HepG2 (cell line): ENCODE data around the gene FBXO24. TPM values are rescaled to one million over a fixed set of nuclear protein-coding genes. Genes with fewer than 3 reads are reported as not detected.
A peak's percentile ranks its signal among the peaks of the same experiment; 100 is the strongest.

ENCODE experiments used
- ATAC-seq: fragments of 200-7000 bp; cut with Tn5 transposase; 3 replicates; pipeline ENCODE4 v1.9.1; 2020; ENCODE audit warnings: mild to moderate bottlenecking, moderate library complexity
- BruUV-seq: library from RNA; stranded (reverse); fragments of 400-500 nt; replicated peaks from 2 replicates; lab custom pipeline; 2021; lab: Mats Ljungman, UMichigan
- CTCF ChIA-PET: fragments of 300-600 bp; formaldehyde crosslinking; extraction: SDS; loops from one replicate; lab custom pipeline; 2021; ENCODE audit warnings: low total read pairs, inconsistent platforms, low intra/inter-chr PET ratio; lab: Yijun Ruan, JAX
- POLR2A ChIA-PET: fragments of 350-600 bp; sonication (Branson Sonifier 250); formaldehyde crosslinking; loops from one replicate; lab custom pipeline; 2020; ENCODE audit warnings: antibody characterized with exemption, inconsistent platforms; lab: Yijun Ruan, JAX
- DNase-seq: peaks from one replicate; pipeline ENCODE4 v3.0.0-alpha.2; 2015; ENCODE audit warnings: low spot score
- FAIRE-seq: peaks from 3 replicates; lab custom pipeline; 2011; peaks lifted over from hg19 to GRCh38; lab: Jason Lieb, UNC
- H2AFZ ChIP-seq: one replicate; pipeline ENCODE4 v1.6.1; 2011; ENCODE audit warnings: low read length, inconsistent platforms
- H3K27ac ChIP-seq: fragments of 300-600 bp; 3 replicates; pipeline ENCODE4 v1.8.0; 2011; ENCODE audit warnings: mixed run types, mild to moderate bottlenecking, mixed read lengths, low read length, inconsistent platforms; ENCODE audit not compliant: insufficient read depth; ENCODE audit errors: extremely low read length
- H3K27me3 ChIP-seq, 2 experiments: fragments of 200-600 bp in 1 of 2; 2 replicates in 1 of 2; 3 replicates in 1 of 2; pipeline versions ENCODE4 v1.6.0 to v1.8.0; 2011; ENCODE audit warnings: low read length in 2 of 2, mild to moderate bottlenecking in 2 of 2, moderate library complexity in 2 of 2, inconsistent platforms in 1 of 2; ENCODE audit not compliant: insufficient read depth in 2 of 2, control insufficient read depth in 1 of 2
- H3K36me3 ChIP-seq, 2 experiments: fragments of 200-600 bp in 1 of 2; replicated peaks in 1 of 2; 2 replicates in 1 of 2; 3 replicates in 1 of 2; pipeline versions ENCODE4 v1.5.1 to v1.8.0; 2011; ENCODE audit warnings: low read length in 2 of 2, inconsistent platforms in 1 of 2; ENCODE audit not compliant: insufficient read depth in 2 of 2, control insufficient read depth in 1 of 2
- H3K4me1 ChIP-seq: 2 replicates; pipeline ENCODE4 v1.5.1; 2012; ENCODE audit warnings: low read length, inconsistent platforms; ENCODE audit not compliant: insufficient read depth
- H3K4me2 ChIP-seq: 2 replicates; pipeline ENCODE4 v1.6.0; 2011; ENCODE audit warnings: low read depth, low read length, inconsistent platforms
- H3K4me3 ChIP-seq, 3 experiments: fragments of 200-600 bp in 1 of 3; sonication (generic), shearing (Covaris generic) in 1 of 3; replicated peaks in 1 of 3; 2 replicates each; pipeline ENCODE4 v1.5.1; 2011 to 2016; ENCODE audit warnings: low read length in 3 of 3, inconsistent platforms in 2 of 3, low read depth in 2 of 3, mild to moderate bottlenecking in 2 of 3, control low read depth in 1 of 3, mixed read lengths in 1 of 3; ENCODE audit not compliant: insufficient read depth in 1 of 3
- H3K79me2 ChIP-seq: one replicate; pipeline ENCODE4 v1.6.1; 2011; ENCODE audit warnings: low read length, inconsistent platforms; ENCODE audit not compliant: insufficient read depth
- H3K9ac ChIP-seq: 2 replicates; pipeline ENCODE4 v1.6.0; 2011; ENCODE audit warnings: mild to moderate bottlenecking, low read depth, low read length, inconsistent platforms; ENCODE audit not compliant: insufficient read depth
- H3K9me3 ChIP-seq: 2 replicates; pipeline ENCODE4 v1.5.1; 2012; ENCODE audit warnings: mild to moderate bottlenecking, low read length
- H4K20me1 ChIP-seq: 2 replicates; pipeline ENCODE4 v1.6.0; 2011; ENCODE audit warnings: inconsistent platforms, mild to moderate bottlenecking, low read length, moderate library complexity; ENCODE audit not compliant: insufficient read depth
- FOXP1 ChIP-seq, 2 experiments: fragments of 450-650 bp in 1 of 2; IDR thresholded peaks; 2 replicates each; pipeline ENCODE4 v1.6.1; 2017 to 2018; ENCODE audit warnings: antibody characterized with exemption in 1 of 2
- NBN ChIP-seq: fragments of 450-650 bp; conservative IDR thresholded peaks from 2 replicates; pipeline ENCODE4 v1.6.1; 2017
- NONO ChIP-seq, 2 experiments: fragments of 450-650 bp in 1 of 2; sonication (generic) in 1 of 2; formaldehyde crosslinking in 1 of 2; IDR thresholded peaks in 1 of 2; conservative IDR thresholded peaks in 1 of 2; 2 replicates each; pipeline versions ENCODE4 v1.6.1 to v1.8.0; 2017 to 2022; ENCODE audit warnings: mild to moderate bottlenecking in 1 of 2, missing genetic modification reagents in 1 of 2, moderate library complexity in 1 of 2
- REXO4 ChIP-seq: sonication (generic); formaldehyde crosslinking; IDR thresholded peaks from 2 replicates; pipeline ENCODE4 v1.8.0; 2022; ENCODE audit warnings: missing genetic modification reagents, mild to moderate bottlenecking, borderline replicate concordance
- SP1 ChIP-seq, 2 experiments: fragments of 450-650 bp in 1 of 2; sonication (generic) in 1 of 2; formaldehyde crosslinking in 1 of 2; IDR thresholded peaks; 2 replicates each; pipeline versions ENCODE4 v1.4.0 to v1.6.1; 2016 to 2020; ENCODE audit warnings: missing genetic modification reagents in 1 of 2
- TEAD3 ChIP-seq: optimal IDR thresholded peaks from 2 replicates; pipeline ENCODE3; 2016; ENCODE audit warnings: borderline replicate concordance
- UBTF ChIP-seq: sonication (generic); formaldehyde crosslinking; IDR thresholded peaks from 2 replicates; pipeline ENCODE4 v1.4.0; 2020; ENCODE audit warnings: mild to moderate bottlenecking, missing genetic modification reagents
- ZNF335 ChIP-seq: sonication (generic); formaldehyde crosslinking; IDR thresholded peaks from 2 replicates; pipeline ENCODE4 v1.4.0; 2020; ENCODE audit warnings: missing genetic modification reagents
- ZNF431 ChIP-seq: sonication (generic); formaldehyde crosslinking; IDR thresholded peaks from 2 replicates; pipeline ENCODE4 v1.9.0; 2022; ENCODE audit warnings: missing genetic modification reagents, low read depth, mild to moderate bottlenecking, borderline replicate concordance
- ZNF646 ChIP-seq: sonication (generic); formaldehyde crosslinking; IDR thresholded peaks from 2 replicates; pipeline ENCODE4 v1.9.0; 2021; ENCODE audit warnings: mild to moderate bottlenecking, missing genetic modification reagents
- ZNF784 ChIP-seq: sonication (generic); formaldehyde crosslinking; IDR thresholded peaks from 2 replicates; pipeline ENCODE4 v1.5.1; 2020; ENCODE audit warnings: missing genetic modification reagents, mild to moderate bottlenecking, borderline replicate concordance
- WGBS: methylation state at CpG from one replicate; pipeline ENCODE4 v1.1.6; 2017; ENCODE audit warnings: low lambda C conversion rate; 5-methylcytosine and 5-hydroxymethylcytosine counted together
- in situ Hi-C: cut with HindIII; loops from 2 replicates; pipeline ENCODE4 v1.10.0; 2017; ENCODE audit warnings: low pct_unique_long_range_greater_than_20kb; ENCODE audit not compliant: extremely low pct_ligation_motif_present
- intact Hi-C: fragments of 100-400 bp; cut with micrococcal nuclease; formaldehyde crosslinking; loops from one replicate; pipeline ENCODE4 v1.10.0; 2022; ENCODE audit not compliant: unreplicated experiment
- polyA plus RNA-seq, 8 experiments: library from polyadenylated mRNA; depleted of rRNA in 3 of 8; stranded (reverse) in 7 of 8; unstranded in 1 of 8; fragments of >200 nt; fragmentation: Illumina TruSeq in 4 of 8; extraction: Trizol in 4 of 8; gene quantifications; 2 replicates each; pipeline versions ENCODE4 v1.2.1 to v1.2.3, GENCODE V29; 2011 to 2016; ENCODE audit warnings: low read depth in 4 of 8, missing spikeins in 1 of 8, mixed read lengths in 1 of 8; ENCODE audit not compliant: insufficient read depth in 1 of 8
- total RNA-seq, 5 experiments: library from RNA; depleted of rRNA; stranded (reverse); fragments of >200 nt; fragmentation: Illumina TruSeq; extraction: Trizol; gene quantifications; 2 replicates each; pipeline ENCODE4 v1.2.3, GENCODE V29; 2016; ENCODE audit warnings: low read depth in 1 of 5

FBXO24 gene
- total and polyA plus RNA-seq, 2 of the 13 experiments (the other 11 are each of a cell fraction or from before 2014, with no cell fraction given), result 0.20 to 0.55 TPM

GRCh38 chr7:100642534-100642907, 56.4 kb downstream of the FBXO24 start (continued):
- 0 out of 2 replicates have a peak, but pooled peaks have one; percentile 15 for TF ChIP-seq ZNF784 (CRISPR knock-in tag)

GRCh38 chr7:100649826-100650565, 63.9 kb downstream of the FBXO24 start:
- in situ Hi-C loops, result no loop called here
- ATAC-seq (peak; percentile 67), FAIRE-seq (peak; percentile 34), DNase-seq (no peak)
- H3K4me1 ChIP-seq, result peaks cover 14% of the 10 kb centered on the region
- H3K36me3 ChIP-seq, result no peaks in the 10 kb centered on the region
- H3K4me2 ChIP-seq, result no peak overlapping the region
- ChIA-PET CTCF (no interaction called here), POLR2A (interaction anchor here (1.0 to 1.7 kb wide), 3 partner anchors 12 to 38 kb away, joined by 4 read pairs; partner anchors contain the start of genes GNB2 and MOSPD3)
- peaks cover 5 to 30% of the 10 kb centered on the region in 2 experiments; a peak in 4 of 5 replicates for H3K27me3 ChIP-seq
- no peak overlapping the region for H3K4me3 ChIP-seq
- H3K27ac ChIP-seq, result no peak overlapping the region
- no peak overlapping the region for H3K9ac ChIP-seq
- no peaks in the 10 kb centered on the region for H4K20me1 ChIP-seq
- no peaks in the 10 kb centered on the region for H3K79me2 ChIP-seq
- intact Hi-C loops, result no loop called here
- H2AFZ ChIP-seq, result no peak overlapping the region
- BruUV-seq, result no TSS peak
- no peaks in the 10 kb centered on the region for H3K9me3 ChIP-seq
- WGBS, result 39% methylated on average over 14 of the region's 15 CpGs
- 0 out of 2 replicates have a peak, but pooled peaks have one; percentile 16 for TF ChIP-seq UBTF
- TF ChIP-seq ZNF431 (CRISPR knock-in tag), result no peak
- TF ChIP-seq FOXP1 (IDR thresholded peaks at IDR 0.05), result 0 out of 2 replicates have a peak, but pooled peaks have one; percentile 40
- no peak for TF ChIP-seq FOXP1 (CRISPR knock-in tag; IDR thresholded peaks at IDR 0.05)
- TF ChIP-seq ZNF646 (CRISPR knock-in tag), result peak; percentile 65; the same call in 1 of the 2 replicates
- no peak for TF ChIP-seq REXO4 (CRISPR knock-in tag)
- 0 out of 2 replicates have a peak, but pooled peaks have one; percentile 34 for TF ChIP-seq NBN
- 0 out of 2 replicates have a peak, but pooled peaks have one; percentile 47 for TF ChIP-seq NONO (IDR thresholded peaks at IDR 0.05)
- TF ChIP-seq NONO (CRISPR knock-in tag; conservative IDR thresholded peaks at IDR 0.05), result no peak
- 0 out of 2 replicates have a peak, but pooled peaks have one; percentile 28 for TF ChIP-seq SP1 (IDR thresholded peaks at IDR 0.05)
- no peak for TF ChIP-seq SP1 (CRISPR knock-in tag; IDR thresholded peaks at IDR 0.05)
- no peak for TF ChIP-seq ZNF335 (CRISPR knock-in tag)
- TF ChIP-seq TEAD3, result peak; percentile 72
